Keratinocyte (primary cell): ENCODE results near the gene RGS10. TPM values are rescaled to one million over a fixed set of nuclear protein-coding genes. Genes with fewer than 3 reads are reported as not detected.

ENCODE experiments used
- DNase-seq: peaks from one replicate; pipeline ENCODE4 v3.0.0-alpha.2; 2011; ENCODE audit warnings: low read depth, missing footprints, low spot score
- FAIRE-seq: peaks from 2 replicates; lab custom pipeline; 2011; peaks lifted over from hg19 to GRCh38; lab: Jason Lieb, UNC
- H2AFZ ChIP-seq: 2 replicates; pipeline ENCODE4 v1.6.0; 2012; ENCODE audit warnings: low read length, control low read depth, inconsistent platforms; ENCODE audit not compliant: control insufficient read depth
- H3K27ac ChIP-seq: 2 replicates; pipeline ENCODE4 v1.5.1; 2011; ENCODE audit warnings: low read length; ENCODE audit not compliant: control insufficient read depth, insufficient read depth
- H3K27me3 ChIP-seq: 3 replicates; pipeline ENCODE4 v1.6.0; 2011; ENCODE audit warnings: low read length; ENCODE audit not compliant: control insufficient read depth, insufficient read depth; ENCODE audit errors: extremely low read depth
- H3K36me3 ChIP-seq, 2 experiments: 2 replicates in 1 of 2; 3 replicates in 1 of 2; pipeline ENCODE4 v1.5.1; 2011; ENCODE audit warnings: low read length in 2 of 2, mild to moderate bottlenecking in 1 of 2; ENCODE audit not compliant: control insufficient read depth in 2 of 2, insufficient read depth in 2 of 2; ENCODE audit errors: extremely low read depth in 1 of 2
- H3K4me1 ChIP-seq: 3 replicates; pipeline ENCODE4 v1.5.1; 2011; ENCODE audit warnings: low read length; ENCODE audit not compliant: control insufficient read depth, insufficient read depth; ENCODE audit errors: extremely low read depth
- H3K4me2 ChIP-seq: 3 replicates; pipeline ENCODE4 v1.6.0; 2011; ENCODE audit warnings: low read depth, low read length; ENCODE audit not compliant: control insufficient read depth, insufficient read depth; ENCODE audit errors: extremely low read depth
- H3K4me3 ChIP-seq, 3 experiments: fragments of 200-600 bp in 1 of 3; sonication (generic) in 1 of 3; 2 replicates in 2 of 3; 3 replicates in 1 of 3; pipeline ENCODE4 v1.5.1; 2011 to 2016; ENCODE audit warnings: low read length in 3 of 3, mild to moderate bottlenecking in 3 of 3, control low read depth in 2 of 3, inconsistent platforms in 1 of 3, low read depth in 1 of 3, mixed read lengths in 1 of 3, mixed run types in 1 of 3, moderate library complexity in 1 of 3; ENCODE audit not compliant: control insufficient read depth in 2 of 3, insufficient read depth in 2 of 3; ENCODE audit errors: extremely low read depth in 1 of 3
- H3K79me2 ChIP-seq: 2 replicates; pipeline ENCODE4 v1.6.0; 2012; ENCODE audit warnings: low read length; ENCODE audit not compliant: control insufficient read depth, insufficient read depth
- H3K9ac ChIP-seq: 3 replicates; pipeline ENCODE4 v1.6.0; 2011; ENCODE audit warnings: low read length; ENCODE audit not compliant: control insufficient read depth, insufficient read depth; ENCODE audit errors: extremely low read depth
- H3K9me1 ChIP-seq: 3 replicates; pipeline ENCODE4 v1.6.0; 2011; ENCODE audit warnings: low read length; ENCODE audit not compliant: control insufficient read depth, insufficient read depth; ENCODE audit errors: extremely low read depth
- H3K9me3 ChIP-seq: 2 replicates; pipeline ENCODE4 v1.5.1; 2012; ENCODE audit warnings: low read depth, low read length; ENCODE audit not compliant: control insufficient read depth
- H4K20me1 ChIP-seq: 3 replicates; pipeline ENCODE4 v1.6.0; 2011; ENCODE audit warnings: low read length; ENCODE audit not compliant: control insufficient read depth, insufficient read depth; ENCODE audit errors: extremely low read depth
- CTCF ChIP-seq, 3 experiments: IDR thresholded peaks in 1 of 3; conservative IDR thresholded peaks in 1 of 3; optimal IDR thresholded peaks in 1 of 3; 2 replicates in 2 of 3; 3 replicates in 1 of 3; pipeline versions ENCODE3 to v1.5.1; 2011; ENCODE audit warnings: low read length in 3 of 3, mild to moderate bottlenecking in 3 of 3, moderate library complexity in 2 of 3, control low read depth in 1 of 3, inconsistent platforms in 1 of 3; ENCODE audit not compliant: insufficient read depth in 2 of 3; ENCODE audit errors: extremely low read depth in 1 of 3
- EZH2 ChIP-seq: IDR thresholded peaks from one replicate; pipeline ENCODE4 v1.6.1; 2012; ENCODE audit warnings: inconsistent platforms, mild to moderate bottlenecking, low read length, moderate library complexity
- dilution Hi-C: fragments of 300-500 bp; cut with MboI; formaldehyde crosslinking; loops from one replicate; pipeline ENCODE4 v1.7.0; 2020; ENCODE audit warnings: low sequenced_read_pairs; ENCODE audit not compliant: extremely low pct_ligation_motif_present
- polyA plus RNA-seq, 5 experiments: library from polyadenylated mRNA; depleted of rRNA in 3 of 5; stranded (reverse) in 3 of 5; stranded (forward) in 1 of 5; unstranded in 1 of 5; fragments of >200 nt; gene quantifications; 1 replicate in 1 of 5; 2 replicates in 3 of 5; 3 replicates in 1 of 5; pipeline versions ENCODE4 v1.2.1 to v1.2.3, GENCODE V29; 2011 to 2012; ENCODE audit warnings: missing spikeins in 2 of 5, low read depth in 1 of 5, low replicate concordance in 1 of 5

RGS10 gene
- polyA plus RNA-seq, 1 donor (not counting 4 experiments of a cell fraction or from before 2014, with no cell fraction given) = 87.8 TPM

- Histone ChIP-seq H3K4me2 (no peak overlapping the region), H2AFZ (no peak overlapping the region), H3K9ac (no peak overlapping the region), H3K4me1 (peaks cover 8% of the 10 kb centered on the region), H4K20me1 (no peaks in the 10 kb centered on the region), H3K36me3 (peaks cover 4 to 28% of the 10 kb centered on the region in 2 experiments), H3K79me2 (no peaks in the 10 kb centered on the region), H3K9me1 (no peaks in the 10 kb centered on the region), H3K27me3 (no peaks in the 10 kb centered on the region), H3K27ac (no peak overlapping the region), H3K9me3 (no peaks in the 10 kb centered on the region), H3K4me3 (no peak overlapping the region)
- dilution Hi-C loops = no loop called here
- FAIRE-seq (no peak), DNase-seq (no peak)
- no peak for TF ChIP-seq CTCF (optimal IDR thresholded peaks at IDR 0.05 in 1 of 3, IDR thresholded peaks at IDR 0.05 in 1 of 3, conservative IDR thresholded peaks at IDR 0.05 in 1 of 3; ENCODE audit: extremely low read depth in 1 of 3, insufficient read depth in 2 of 3, low read length in 3 of 3)
- no peak for TF ChIP-seq EZH2
These were observed 30.5 kb downstream of the RGS10 start for GRCh38 chr10:119511828-119512515.

- Histone ChIP-seq H4K20me1 (no peaks in the 10 kb centered on the region), H3K9ac (no peak overlapping the region), H3K27ac (no peak overlapping the region), H2AFZ (no peak overlapping the region), H3K9me3 (no peaks in the 10 kb centered on the region), H3K9me1 (no peaks in the 10 kb centered on the region), H3K4me1 (no peaks in the 10 kb centered on the region), H3K36me3 (peaks cover 1 to 22% of the 10 kb centered on the region in 2 experiments), H3K4me2 (no peak overlapping the region), H3K27me3 (no peaks in the 10 kb centered on the region), H3K4me3 (no peak overlapping the region), H3K79me2 (no peaks in the 10 kb centered on the region)
- FAIRE-seq (no peak), DNase-seq (no peak)
- no peak for TF ChIP-seq EZH2
- dilution Hi-C loops = no loop called here
These were observed 32.5 kb downstream of the RGS10 start for GRCh38 chr10:119509909-119510451.
